SK-N-SH (cell line): ENCODE results near the gene POLA1. TPM values are rescaled to one million over a fixed set of nuclear protein-coding genes. Genes with fewer than 3 reads are reported as not detected.

Source experiments
- CTCF ChIA-PET: fragments of 300-600, 350-600 bp; formaldehyde crosslinking; extraction: SDS; loops from one replicate; lab custom pipeline; 2021; lab: Yijun Ruan, JAX
- POLR2A ChIA-PET: fragments of 350-600 bp; sonication (Branson Sonifier 250); formaldehyde crosslinking; extraction: SDS; loops from one replicate; lab custom pipeline; 2020; ENCODE audit warnings: antibody characterized with exemption, inconsistent platforms; lab: Yijun Ruan, JAX
- DNase-seq: peaks from one replicate; pipeline ENCODE4 v3.0.0; 2012
- H2AFZ ChIP-seq: fragments of 200-600 bp; sonication (generic); 2 replicates; pipeline ENCODE4 v1.8.1; 2016; ENCODE audit warnings: antibody characterized with exemption, mild to moderate bottlenecking, low read depth
- H3F3A ChIP-seq: fragments of 200-600 bp; sonication (generic); replicated peaks from 2 replicates; pipeline ENCODE3; 2016; ENCODE audit warnings: antibody characterized with exemption, mild to moderate bottlenecking; ENCODE audit not compliant: insufficient read depth
- H3K27ac ChIP-seq, 2 experiments: fragments of 200-500 bp in 1 of 2; fragments of 200-600 bp in 1 of 2; sonication (Bioruptor generic) in 1 of 2; sonication (generic), shearing (Covaris generic) in 1 of 2; 2 replicates each; pipeline versions ENCODE4 v1.5.1 to v1.6.1; 2014 to 2016; ENCODE audit warnings: low read depth in 2 of 2, inconsistent platforms in 1 of 2, low read length in 1 of 2, mild to moderate bottlenecking in 1 of 2, mixed read lengths in 1 of 2
- H3K27me3 ChIP-seq: fragments of 200-600 bp; sonication (generic), shearing (Covaris generic); 2 replicates; pipeline ENCODE4 v1.6.1; 2016; ENCODE audit warnings: mixed run types; ENCODE audit not compliant: insufficient read depth
- H3K36me3 ChIP-seq, 2 experiments: fragments of 200-500 bp in 1 of 2; fragments of 200-600 bp in 1 of 2; sonication (Bioruptor generic) in 1 of 2; sonication (generic) in 1 of 2; replicated peaks in 1 of 2; 2 replicates each; pipeline versions ENCODE3 to v1.5.1; 2014 to 2016; ENCODE audit warnings: low read length in 1 of 2, mild to moderate bottlenecking in 1 of 2; ENCODE audit not compliant: insufficient read depth in 2 of 2, control insufficient read depth in 1 of 2
- H3K4me1 ChIP-seq, 2 experiments: fragments of 200-500 bp in 1 of 2; fragments of 200-600 bp in 1 of 2; sonication (Bioruptor generic) in 1 of 2; sonication (generic), shearing (Covaris generic) in 1 of 2; 2 replicates each; pipeline versions ENCODE4 v1.5.1 to v1.6.1; 2014 to 2016; ENCODE audit warnings: low read depth in 1 of 2, low read length in 1 of 2, mixed run types in 1 of 2; ENCODE audit not compliant: insufficient read depth in 2 of 2, control insufficient read depth in 1 of 2
- H3K4me2 ChIP-seq: fragments of 200-600 bp; sonication (generic), shearing (Covaris generic); 2 replicates; pipeline ENCODE4 v1.6.1; 2017; ENCODE audit warnings: mixed run types
- H3K4me3 ChIP-seq, 2 experiments: fragments of 200-500 bp in 1 of 2; fragments of 200-600 bp in 1 of 2; sonication (Bioruptor generic) in 1 of 2; sonication (generic), shearing (Covaris generic) in 1 of 2; 2 replicates each; pipeline versions ENCODE4 v1.5.1 to v1.8.1; 2014 to 2016; ENCODE audit warnings: low read depth in 2 of 2, inconsistent platforms in 1 of 2, low read length in 1 of 2, mild to moderate bottlenecking in 1 of 2, mixed read lengths in 1 of 2, moderate library complexity in 1 of 2
- H3K79me2 ChIP-seq: fragments of 200-600 bp; sonication (generic); 2 replicates; pipeline ENCODE4 v1.8.1; 2017; ENCODE audit warnings: mild to moderate bottlenecking; ENCODE audit not compliant: insufficient read depth
- H3K9ac ChIP-seq: fragments of 200-600 bp; sonication (generic); 2 replicates; pipeline ENCODE4 v1.6.1; 2017; ENCODE audit warnings: mixed run types
- H3K9me2 ChIP-seq: fragments of 200-600 bp; sonication (generic); 2 replicates; pipeline ENCODE4 v1.6.1; 2017; ENCODE audit warnings: mixed run types
- H3K9me3 ChIP-seq: fragments of 200-600 bp; sonication (generic); 2 replicates; pipeline ENCODE4 v1.6.1; 2017; ENCODE audit warnings: mixed run types, mild to moderate bottlenecking, moderate library complexity
- H4K20me1 ChIP-seq: fragments of 200-600 bp; sonication (generic); 2 replicates; pipeline ENCODE4 v1.6.1; 2017; ENCODE audit warnings: mild to moderate bottlenecking, mixed run types; ENCODE audit not compliant: insufficient read depth
- CHD2 ChIP-seq: fragments of 150-350 bp; IDR thresholded peaks from 2 replicates; pipeline ENCODE4 v1.6.1; 2018; ENCODE audit warnings: low read length; ENCODE audit not compliant: partially characterized antibody
- CTCF ChIP-seq: fragments of 200-600 bp; sonication (generic); IDR thresholded peaks from 2 replicates; pipeline ENCODE4 v1.6.1; 2017; ENCODE audit warnings: antibody characterized with exemption, mild to moderate bottlenecking, moderate library complexity
- EZH2phosphoT487 ChIP-seq: fragments of 200-600 bp; sonication (generic); IDR thresholded peaks from 2 replicates; pipeline ENCODE4 v1.6.1; 2017; ENCODE audit warnings: low read depth, mixed run types, mild to moderate bottlenecking, antibody characterized with exemption, moderate library complexity, borderline replicate concordance
- FOSL2 ChIP-seq: IDR thresholded peaks from 2 replicates; pipeline ENCODE4 v1.4.0; 2012; ENCODE audit warnings: low read depth, mild to moderate bottlenecking, moderate library complexity, borderline replicate concordance
- FOXJ3 ChIP-seq: sonication (generic); formaldehyde crosslinking; IDR thresholded peaks from 2 replicates; pipeline ENCODE4 v1.5.1; 2020; ENCODE audit warnings: mild to moderate bottlenecking, missing genetic modification reagents
- FOXM1 ChIP-seq: IDR thresholded peaks from 2 replicates; pipeline ENCODE4 v1.4.0; 2012; ENCODE audit warnings: low read depth, mild to moderate bottlenecking
- GATA2 ChIP-seq: sonication (generic); formaldehyde crosslinking; IDR thresholded peaks from 2 replicates; pipeline ENCODE4 v1.5.0; 2020; ENCODE audit warnings: mild to moderate bottlenecking, missing genetic modification reagents
- JUND ChIP-seq: IDR thresholded peaks from 2 replicates; pipeline ENCODE4 v1.4.0; 2012
- MAX ChIP-seq: IDR thresholded peaks from 2 replicates; pipeline ENCODE4 v1.4.0; 2012; ENCODE audit warnings: low read depth
- NFIC ChIP-seq: IDR thresholded peaks from 2 replicates; pipeline ENCODE4 v1.4.0; 2012; ENCODE audit warnings: borderline replicate concordance
- PBX3 ChIP-seq: IDR thresholded peaks from 2 replicates; pipeline ENCODE4; 2012
- POLR2AphosphoS5 ChIP-seq: IDR thresholded peaks from 2 replicates; pipeline ENCODE4 v1.6.1; 2012; ENCODE audit warnings: low read depth, low read length
- RAD21 ChIP-seq: IDR thresholded peaks from 2 replicates; pipeline ENCODE4 v1.6.1; 2012; ENCODE audit warnings: mild to moderate bottlenecking, low read length
- RFX5 ChIP-seq: IDR thresholded peaks from 2 replicates; pipeline ENCODE4 v1.6.1; 2012; ENCODE audit warnings: mild to moderate bottlenecking, improper control_type of control experiment, low read length
- USF1 ChIP-seq: IDR thresholded peaks from 2 replicates; pipeline ENCODE4 v1.4.0; 2012; ENCODE audit warnings: low read depth, borderline replicate concordance
- YY1 ChIP-seq: IDR thresholded peaks from 2 replicates; pipeline ENCODE4 v1.4.0; 2012; ENCODE audit warnings: low read depth, mild to moderate bottlenecking
- WGBS: methylation state at CpG from one replicate; pipeline ENCODE4 v1.1.6; 2017; ENCODE audit warnings: low lambda C conversion rate; 5-methylcytosine and 5-hydroxymethylcytosine counted together
- polyA plus RNA-seq, 3 experiments: library from polyadenylated mRNA; depleted of rRNA; stranded (reverse); fragments of >200 nt; gene quantifications; 2 replicates each; pipeline ENCODE4 v1.2.3, GENCODE V29; 2012
- TF ChIP-seq, protein P1 (sequence below): IDR thresholded peaks from 2 replicates; pipeline ENCODE4 v1.4.0; 2012; ENCODE audit warnings: low read depth, borderline replicate concordance

POLA1 gene
- polyA plus RNA-seq, 1 of the 3 experiments (the other 2 are of a cell fraction): 2.8 TPM

GRCh38 chrX:25026576-25026975 lies 332.9 kb downstream of the POLA1 start:
- Histone ChIP-seq H4K20me1 (no peaks in the 10 kb centered on the region), H3K4me1 (no peaks in the 10 kb centered on the region), H3K27me3 (peaks cover 32% of the 10 kb centered on the region), H3K9me3 (no peaks in the 10 kb centered on the region), H3K9ac (no peak overlapping the region), H3K9me2 (no peaks in the 10 kb centered on the region), H3K79me2 (no peaks in the 10 kb centered on the region), H3F3A (no peaks in the 10 kb centered on the region), H3K36me3 (no peaks in the 10 kb centered on the region), H2AFZ (no peak overlapping the region), H3K4me2 (no peak overlapping the region), H3K27ac (no peak overlapping the region), H3K4me3 (no peak overlapping the region)
- 28% methylated on average over 6 of the region's 6 CpGs for WGBS
- POLR2A ChIA-PET: no interaction called here
- CTCF ChIA-PET: interaction anchor here (0.6 to 1.8 kb wide), 2 partner anchors 117 to 528 kb away, joined by 3 to 10 read pairs; no protein-coding TSS in a partner anchor
- no peak for DNase-seq
- TF ChIP-seq YY1 (no peak), MAX (no peak), CHD2 (no peak), JUND (no peak), RAD21 (no peak), CTCF (no peak), POLR2AphosphoS5 (no peak), EZH2phosphoT487 (no peak), PBX3 (no peak), FOXJ3 (no peak), USF1 (no peak), FOSL2 (no peak), NFIC (no peak), GATA2 (CRISPR knock-in tag) (no peak), FOXM1 (no peak), RFX5 (no peak)
- TF ChIP-seq, protein P1, sequence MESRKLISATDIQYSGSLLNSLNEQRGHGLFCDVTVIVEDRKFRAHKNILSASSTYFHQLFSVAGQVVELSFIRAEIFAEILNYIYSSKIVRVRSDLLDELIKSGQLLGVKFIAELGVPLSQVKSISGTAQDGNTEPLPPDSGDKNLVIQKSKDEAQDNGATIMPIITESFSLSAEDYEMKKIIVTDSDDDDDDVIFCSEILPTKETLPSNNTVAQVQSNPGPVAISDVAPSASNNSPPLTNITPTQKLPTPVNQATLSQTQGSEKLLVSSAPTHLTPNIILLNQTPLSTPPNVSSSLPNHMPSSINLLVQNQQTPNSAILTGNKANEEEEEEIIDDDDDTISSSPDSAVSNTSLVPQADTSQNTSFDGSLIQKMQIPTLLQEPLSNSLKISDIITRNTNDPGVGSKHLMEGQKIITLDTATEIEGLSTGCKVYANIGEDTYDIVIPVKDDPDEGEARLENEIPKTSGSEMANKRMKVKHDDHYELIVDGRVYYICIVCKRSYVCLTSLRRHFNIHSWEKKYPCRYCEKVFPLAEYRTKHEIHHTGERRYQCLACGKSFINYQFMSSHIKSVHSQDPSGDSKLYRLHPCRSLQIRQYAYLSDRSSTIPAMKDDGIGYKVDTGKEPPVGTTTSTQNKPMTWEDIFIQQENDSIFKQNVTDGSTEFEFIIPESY: no peak
